ENCODE data around the gene POLR3GL.

Gene POLR3GL

DNA sequence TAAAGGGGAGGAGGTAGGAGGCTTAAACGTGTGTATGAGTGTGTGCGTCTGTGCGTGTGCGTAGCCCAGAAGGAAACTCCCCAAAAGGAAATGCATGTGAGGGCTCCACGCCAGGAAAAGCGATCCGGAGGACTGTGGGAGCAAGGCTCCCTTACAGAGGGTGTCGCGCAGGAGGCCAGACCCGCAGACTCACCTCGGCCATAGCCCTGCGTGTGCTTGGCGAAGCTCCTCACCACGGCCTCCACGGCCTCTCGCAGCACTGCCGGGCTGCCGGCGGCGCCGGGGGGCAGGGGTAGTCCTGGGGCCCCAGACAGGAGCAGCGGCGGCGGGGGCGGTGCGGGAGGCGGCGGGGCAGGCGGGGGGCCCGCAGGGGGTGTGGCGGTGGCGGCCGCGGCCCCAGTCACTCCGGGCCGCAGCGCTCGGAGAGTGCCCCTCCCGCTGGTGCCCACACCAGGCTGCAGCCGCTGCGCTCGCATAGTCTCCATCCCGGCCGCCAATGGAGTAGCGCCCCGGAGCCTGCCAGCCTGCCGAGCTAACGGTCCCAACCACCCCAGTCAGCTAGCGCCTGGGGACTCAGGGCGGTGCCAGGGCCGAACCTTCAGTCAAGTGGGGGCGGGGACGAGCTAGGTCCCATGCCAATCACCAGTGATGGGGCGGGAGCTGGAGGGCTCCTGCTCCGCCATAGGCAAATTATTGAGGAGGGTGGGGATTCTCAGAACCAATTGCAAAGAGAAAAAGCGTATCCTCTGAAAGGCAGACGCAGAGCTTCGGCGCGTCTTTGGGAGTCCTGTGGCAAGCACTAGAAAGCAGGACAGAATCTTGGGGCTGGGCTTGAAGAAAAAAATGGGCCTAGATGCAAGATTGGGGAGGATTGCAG is 6.8 kb upstream of the POLR3GL start, which contains the start of gene LIX1L:
Gene LIX1L (minus strand): TSS at position 575 of the 877 bp plus-strand sequence. CDS start 90 bp downstream, at position 485.
- TF ChIP-seq, protein P1, sequence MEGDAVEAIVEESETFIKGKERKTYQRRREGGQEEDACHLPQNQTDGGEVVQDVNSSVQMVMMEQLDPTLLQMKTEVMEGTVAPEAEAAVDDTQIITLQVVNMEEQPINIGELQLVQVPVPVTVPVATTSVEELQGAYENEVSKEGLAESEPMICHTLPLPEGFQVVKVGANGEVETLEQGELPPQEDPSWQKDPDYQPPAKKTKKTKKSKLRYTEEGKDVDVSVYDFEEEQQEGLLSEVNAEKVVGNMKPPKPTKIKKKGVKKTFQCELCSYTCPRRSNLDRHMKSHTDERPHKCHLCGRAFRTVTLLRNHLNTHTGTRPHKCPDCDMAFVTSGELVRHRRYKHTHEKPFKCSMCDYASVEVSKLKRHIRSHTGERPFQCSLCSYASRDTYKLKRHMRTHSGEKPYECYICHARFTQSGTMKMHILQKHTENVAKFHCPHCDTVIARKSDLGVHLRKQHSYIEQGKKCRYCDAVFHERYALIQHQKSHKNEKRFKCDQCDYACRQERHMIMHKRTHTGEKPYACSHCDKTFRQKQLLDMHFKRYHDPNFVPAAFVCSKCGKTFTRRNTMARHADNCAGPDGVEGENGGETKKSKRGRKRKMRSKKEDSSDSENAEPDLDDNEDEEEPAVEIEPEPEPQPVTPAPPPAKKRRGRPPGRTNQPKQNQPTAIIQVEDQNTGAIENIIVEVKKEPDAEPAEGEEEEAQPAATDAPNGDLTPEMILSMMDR (IDR thresholded peaks at IDR 0.05; ENCODE audit: borderline replicate concordance, insufficient read depth, low read depth, low read length) = no peak
- peak within 1 kb of the TSS; percentile 61 for H3K4me3 ChIP-seq (ENCODE audit: low read depth, low read length)

DNA sequence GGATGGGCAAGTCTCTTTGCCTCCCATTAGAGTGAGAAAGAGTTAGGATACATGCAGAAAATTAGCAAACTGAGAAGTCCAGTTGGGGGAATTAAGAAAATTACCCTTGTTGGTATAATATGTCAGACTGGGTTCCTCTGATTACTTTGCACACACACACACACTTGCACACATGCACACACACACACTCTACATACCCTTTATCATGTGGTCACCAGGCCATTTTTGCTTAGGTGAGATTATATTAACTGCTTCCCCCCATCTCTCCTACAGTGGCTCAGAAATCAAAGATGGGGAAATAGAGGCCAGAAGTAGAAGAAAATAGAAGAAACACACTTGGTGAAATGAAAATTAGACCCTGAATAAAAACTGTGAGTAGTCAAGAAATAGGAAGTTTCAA is 5.8 kb upstream of the POLR3GL start:
- H3K4me3 ChIP-seq (ENCODE audit: low read depth, low read length) = no peak overlapping the region
- TF ChIP-seq, protein P1 (IDR thresholded peaks at IDR 0.05; ENCODE audit: borderline replicate concordance, insufficient read depth, low read depth, low read length) = no peak

DNA sequence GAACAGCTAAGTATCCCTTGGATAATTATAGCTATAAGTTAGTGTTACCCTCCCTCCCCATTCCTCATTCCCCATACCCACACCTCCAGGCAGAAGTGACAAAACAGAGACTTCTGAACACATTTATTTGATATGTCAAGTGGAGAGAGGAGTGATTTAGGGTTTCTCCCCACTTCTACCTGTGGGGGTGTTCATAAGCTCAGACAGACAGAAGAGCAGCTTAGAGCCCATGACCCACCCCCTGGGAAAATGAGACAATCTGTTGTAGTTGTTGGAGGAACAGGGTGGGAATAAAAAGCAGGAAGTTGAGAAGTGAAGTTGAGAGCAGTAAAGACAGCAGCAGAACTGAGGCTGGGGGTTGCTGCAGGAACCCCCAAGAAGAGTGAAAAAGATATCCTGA is 5.2 kb upstream of the POLR3GL start:
- TF ChIP-seq, protein P1 (IDR thresholded peaks at IDR 0.05; ENCODE audit: borderline replicate concordance, insufficient read depth, low read depth, low read length) = no peak
- no peak overlapping the region for H3K4me3 ChIP-seq (ENCODE audit: low read depth, low read length)

DNA sequence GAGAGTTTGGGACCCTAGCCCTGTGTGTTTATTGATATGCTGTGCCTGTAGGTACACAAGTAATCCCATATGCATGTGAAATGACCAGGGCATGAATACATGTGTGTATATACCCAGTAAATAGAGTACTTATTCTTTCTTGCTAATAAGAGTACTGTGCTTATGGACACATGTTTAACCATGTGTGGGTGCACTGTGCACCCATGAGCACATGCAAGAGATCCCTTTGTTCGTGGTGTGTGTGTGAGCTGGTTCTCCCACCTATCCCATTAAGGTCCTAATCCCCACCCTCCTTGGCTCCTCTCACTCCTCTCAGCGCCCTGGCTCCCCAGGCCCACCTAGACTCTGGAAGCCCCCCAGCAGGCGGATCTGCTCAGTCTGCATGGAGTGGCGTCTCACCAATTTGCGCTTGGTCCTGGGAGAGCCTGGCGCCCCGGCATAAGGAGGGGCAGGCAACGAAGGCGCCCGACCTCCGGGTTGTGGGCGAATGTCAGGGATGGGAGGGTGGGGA is 4.5 kb upstream of the POLR3GL start:
- TF ChIP-seq, protein P1 (IDR thresholded peaks at IDR 0.05; ENCODE audit: borderline replicate concordance, insufficient read depth, low read depth, low read length) = no peak
- peak overlapping the region; percentile 61 for H3K4me3 ChIP-seq (ENCODE audit: low read depth, low read length)

DNA sequence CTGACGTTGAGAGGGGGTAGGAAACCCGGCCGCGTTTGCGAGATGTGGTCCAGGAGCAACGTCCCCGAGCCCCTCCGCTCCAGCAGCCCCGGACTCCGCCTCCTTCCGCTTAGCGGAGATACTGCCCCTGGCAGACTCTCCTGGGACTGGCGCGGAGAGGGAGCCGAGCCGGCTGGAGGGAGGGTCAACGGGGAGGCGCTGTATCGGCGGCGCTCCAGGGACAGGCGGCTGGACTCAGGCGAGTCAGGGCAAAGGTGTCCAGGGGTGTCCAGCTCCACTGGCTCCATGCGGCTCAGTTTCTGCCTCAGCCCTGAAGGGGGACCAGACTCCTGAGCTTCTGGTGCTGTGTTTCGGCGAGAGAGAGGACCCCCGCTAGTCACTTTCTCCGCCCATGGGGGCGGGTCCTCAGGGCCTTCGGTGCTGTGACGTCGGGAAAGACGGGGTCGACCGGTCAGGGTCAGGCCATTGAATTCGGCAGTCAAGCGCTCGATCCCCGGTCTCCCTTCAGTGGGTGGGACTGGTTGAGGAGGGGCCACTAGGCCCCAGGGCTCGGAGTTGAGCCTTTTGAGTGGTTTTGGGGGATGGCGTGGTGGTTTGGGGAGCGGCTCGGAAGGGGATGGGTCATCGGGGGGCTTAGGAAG is 3.9 kb upstream of the POLR3GL start:
- TF ChIP-seq, protein P1 (IDR thresholded peaks at IDR 0.05; ENCODE audit: borderline replicate concordance, insufficient read depth, low read depth, low read length) = no peak
- peak overlapping the region; percentile 61 for H3K4me3 ChIP-seq (ENCODE audit: low read depth, low read length)

DNA sequence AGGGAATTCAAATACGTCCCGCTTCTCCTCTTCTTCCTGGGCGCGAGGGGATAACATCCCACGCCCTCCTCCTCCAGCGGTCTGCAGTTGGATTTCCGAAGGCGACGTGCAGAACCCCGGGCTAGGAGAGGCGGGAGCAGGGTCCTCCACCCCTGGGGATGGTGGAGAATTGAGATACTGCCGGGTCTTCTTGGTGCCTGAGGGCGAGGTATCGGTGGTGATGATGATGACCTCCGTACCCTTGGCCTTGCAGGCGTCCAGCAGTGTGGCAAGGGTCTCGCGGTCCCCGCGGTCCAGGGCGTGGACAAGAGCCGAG is 3.4 kb upstream of the POLR3GL start:
- TF ChIP-seq, protein P1 (IDR thresholded peaks at IDR 0.05; ENCODE audit: borderline replicate concordance, insufficient read depth, low read depth, low read length) = no peak

More for the DNA sequence above, 3.4 kb upstream of the POLR3GL start:
- H3K4me3 ChIP-seq (ENCODE audit: low read depth, low read length) = peak overlapping the region; percentile 61
